Measurements from ENCODE around the gene RAD51. TPM values are rescaled to one million over a fixed set of nuclear protein-coding genes. Genes with fewer than 3 reads are reported as not detected.

Gene RAD51
- total and polyA plus RNA-seq, 2 donors (not counting 3 experiments of a cell fraction or from before 2014, with no cell fraction given) = 11.1 to 30.9 TPM

GRCh38 chr15:40739047-40739446 is 44.1 kb downstream of the RAD51 start:
- Histone ChIP-seq H3K9ac (replicated peaks; ENCODE audit: extremely low read depth, insufficient read depth, low read length) (no peak overlapping the region), H3K4me1 (ENCODE audit: control insufficient read depth, extremely low read depth, insufficient read depth, low read length) (no peaks in the 10 kb centered on the region), H3K4me3 (replicated peaks in 1 of 3; ENCODE audit: insufficient read depth in 1 of 3, low read depth in 1 of 3, low read length in 3 of 3) (no peak overlapping the region), H2AFZ (ENCODE audit: low read depth, low read length) (no peak overlapping the region), H3K79me2 (ENCODE audit: control insufficient read depth, insufficient read depth, low read length) (no peaks in the 10 kb centered on the region), H4K20me1 (replicated peaks; ENCODE audit: control insufficient read depth, extremely low read depth, insufficient read depth, low read length) (no peaks in the 10 kb centered on the region), H3K36me3 (ENCODE audit: control insufficient read depth in 2 of 2, extremely low read depth in 1 of 2, insufficient read depth in 2 of 2, low read length in 2 of 2) (peaks cover 20 to 24% of the 10 kb centered on the region in 2 experiments), H3K27ac (ENCODE audit: insufficient read depth, low read depth, low read length) (no peak overlapping the region), H3K9me3 (replicated peaks; ENCODE audit: control insufficient read depth, insufficient read depth, low read length) (no peaks in the 10 kb centered on the region), H3K27me3 (ENCODE audit: control insufficient read depth in 2 of 2, insufficient read depth in 2 of 2, low read length in 2 of 2) (no peaks in the 10 kb centered on the region), H3K9me1 (replicated peaks; ENCODE audit: control insufficient read depth, extremely low read depth, insufficient read depth, low read length) (no peaks in the 10 kb centered on the region), H3K4me2 (ENCODE audit: insufficient read depth, low read length) (no peak overlapping the region)
- no peak for TF ChIP-seq POLR2A (IDR thresholded peaks at IDR 0.05; ENCODE audit: low read depth, low read length)
- no peak for TF ChIP-seq MAX (IDR thresholded peaks at IDR 0.05; ENCODE audit: insufficient read depth, insufficient read length)
- no peak for TF ChIP-seq JUN (IDR thresholded peaks at IDR 0.05; ENCODE audit: borderline replicate concordance, insufficient read depth, insufficient read length, low read depth)
- no peak for TF ChIP-seq MYC (IDR thresholded peaks at IDR 0.05; ENCODE audit: low read depth, low read length)
- TF ChIP-seq GATA2 (IDR thresholded peaks at IDR 0.05; ENCODE audit: insufficient read depth, insufficient read length, low read depth, low read length) = no peak
- TF ChIP-seq FOS (IDR thresholded peaks at IDR 0.05; ENCODE audit: borderline replicate concordance, insufficient read depth, low read length) = no peak
- POLR2A ChIA-PET = no interaction called here
- no TSS peak for BruUV-seq (replicated peaks)
- dilution Hi-C loops (cut with MboI; ENCODE audit: extremely low pct_ligation_motif_present, low sequenced_read_pairs) = no loop called here
- intact Hi-C loops (cut with micrococcal nuclease) = no loop called here
- DNase-seq (ENCODE audit: low read depth, low spot score) = no peak
- CTCF ChIA-PET = interaction anchor here (0.8 to 1.7 kb wide), 5 partner anchors 8 to 149 kb away, joined by 3 to 5 read pairs (median 4); no protein-coding TSS in a partner anchor
- FAIRE-seq = no peak

GRCh38 chr15:40739854-40740253 is 44.9 kb downstream of the RAD51 start:
- Histone ChIP-seq H3K9me3 (replicated peaks; ENCODE audit: control insufficient read depth, insufficient read depth, low read length) (no peaks in the 10 kb centered on the region), H2AFZ (ENCODE audit: low read depth, low read length) (no peak overlapping the region), H3K4me3 (replicated peaks in 1 of 3; ENCODE audit: insufficient read depth in 1 of 3, low read depth in 1 of 3, low read length in 3 of 3) (no peak overlapping the region), H3K27ac (ENCODE audit: insufficient read depth, low read depth, low read length) (no peak overlapping the region), H3K4me2 (ENCODE audit: insufficient read depth, low read length) (no peak overlapping the region), H3K4me1 (ENCODE audit: control insufficient read depth, extremely low read depth, insufficient read depth, low read length) (no peaks in the 10 kb centered on the region), H3K9ac (replicated peaks; ENCODE audit: extremely low read depth, insufficient read depth, low read length) (no peak overlapping the region), H4K20me1 (replicated peaks; ENCODE audit: control insufficient read depth, extremely low read depth, insufficient read depth, low read length) (no peaks in the 10 kb centered on the region), H3K79me2 (ENCODE audit: control insufficient read depth, insufficient read depth, low read length) (no peaks in the 10 kb centered on the region), H3K27me3 (ENCODE audit: control insufficient read depth in 2 of 2, insufficient read depth in 2 of 2, low read length in 2 of 2) (no peaks in the 10 kb centered on the region), H3K36me3 (ENCODE audit: control insufficient read depth in 2 of 2, extremely low read depth in 1 of 2, insufficient read depth in 2 of 2, low read length in 2 of 2) (peaks cover 20 to 25% of the 10 kb centered on the region in 2 experiments), H3K9me1 (replicated peaks; ENCODE audit: control insufficient read depth, extremely low read depth, insufficient read depth, low read length) (no peaks in the 10 kb centered on the region)
- TF ChIP-seq POLR2AphosphoS5 (IDR thresholded peaks at IDR 0.05; ENCODE audit: insufficient read depth, low read depth, low read length) = no peak
- TF ChIP-seq CTCF (IDR thresholded peaks at IDR 0.05; ENCODE audit: extremely low read depth in 1 of 2, insufficient read depth in 1 of 2, low read depth in 1 of 2, low read length in 2 of 2) = no peak
- no peak for TF ChIP-seq EZH2 (IDR thresholded peaks at IDR 0.05; ENCODE audit: borderline replicate concordance, low read depth, low read length, severe bottlenecking)
- TF ChIP-seq MAX (IDR thresholded peaks at IDR 0.05; ENCODE audit: insufficient read depth, insufficient read length) = no peak
- no peak for TF ChIP-seq JUN (IDR thresholded peaks at IDR 0.05; ENCODE audit: borderline replicate concordance, insufficient read depth, insufficient read length, low read depth)
- TF ChIP-seq FOS (IDR thresholded peaks at IDR 0.05; ENCODE audit: borderline replicate concordance, insufficient read depth, low read length) = no peak
- no peak for TF ChIP-seq GATA2 (IDR thresholded peaks at IDR 0.05; ENCODE audit: insufficient read depth, insufficient read length, low read depth, low read length)
- no peak for TF ChIP-seq MYC (IDR thresholded peaks at IDR 0.05; ENCODE audit: low read depth, low read length)
- TF ChIP-seq POLR2A (IDR thresholded peaks at IDR 0.05; ENCODE audit: low read depth, low read length) = no peak
- FAIRE-seq (no peak), DNase-seq (ENCODE audit: low read depth, low spot score) (no peak)
- CTCF ChIA-PET = interaction anchor here (1.4 to 1.7 kb wide), 4 partner anchors 9 to 150 kb away, joined by 3 to 7 read pairs (median 4); no protein-coding TSS in a partner anchor
- no TSS peak for BruUV-seq (replicated peaks)
- dilution Hi-C loops (cut with MboI; ENCODE audit: extremely low pct_ligation_motif_present, low sequenced_read_pairs) (no loop called here), intact Hi-C loops (cut with micrococcal nuclease) (no loop called here)
- POLR2A ChIA-PET = no interaction called here
